LHCN-M2 (cell line): ENCODE data around the gene NT5DC3. TPM values are rescaled to one million over a fixed set of nuclear protein-coding genes. Genes with fewer than 3 reads are reported as not detected.
A peak's percentile ranks its signal among the peaks of the same experiment; 100 is the strongest.
"Not testable (repeated sequence)": the region's sequence is repeated elsewhere in the genome, so short reads cannot be mapped to it uniquely, and the experiment has no call there.

Experiments
- DNase-seq: peaks from one replicate; pipeline ENCODE4 v3.0.0-alpha.2; 2012; ENCODE audit warnings: low read depth
- total RNA-seq: library from RNA; depleted of rRNA; stranded (reverse); fragments of >200 nt; gene quantifications from 2 replicates; pipeline ENCODE4 v1.2.3, GENCODE V29; 2014

Gene NT5DC3
- total RNA-seq, 1 experiment from 2014 or later, result 15.6 TPM

DNA sequence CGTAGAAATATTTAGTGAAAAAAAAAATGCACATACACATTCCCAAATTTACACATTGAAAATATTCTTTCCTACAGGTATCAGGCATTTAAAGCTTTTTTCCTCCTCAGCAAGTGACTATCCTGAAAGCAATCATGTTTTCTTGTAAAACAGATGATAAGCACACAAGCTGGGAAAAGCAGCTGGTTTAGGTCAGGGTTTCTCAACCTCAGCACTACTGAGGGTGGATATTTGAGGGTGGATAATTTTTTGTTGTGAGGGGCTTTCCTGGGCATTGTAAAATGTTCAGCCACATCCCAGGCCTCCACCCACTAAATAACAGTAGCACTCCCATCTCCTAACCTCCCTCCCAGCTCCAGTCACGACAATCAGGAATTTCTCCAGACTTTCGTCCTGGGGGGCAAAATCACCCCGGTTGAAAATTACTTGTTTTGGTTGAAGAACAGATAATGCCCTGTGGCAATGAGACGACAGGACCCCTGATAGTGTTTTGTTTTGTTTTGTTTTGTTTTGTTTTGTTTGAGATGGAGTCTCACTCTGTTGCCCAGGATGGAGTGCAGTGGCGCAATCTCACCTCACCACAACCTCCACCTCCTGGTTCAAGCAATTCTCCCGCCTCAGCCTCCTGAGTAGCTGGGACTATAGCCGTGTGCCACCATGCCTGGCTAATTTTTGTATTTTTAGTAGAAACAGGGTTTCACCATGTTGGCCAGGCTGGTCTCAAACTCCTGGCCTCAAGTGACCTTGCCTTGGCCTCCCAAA lies 15.0 kb upstream of the NT5DC3 start:
- DNase-seq, result peak; percentile 67

DNA sequence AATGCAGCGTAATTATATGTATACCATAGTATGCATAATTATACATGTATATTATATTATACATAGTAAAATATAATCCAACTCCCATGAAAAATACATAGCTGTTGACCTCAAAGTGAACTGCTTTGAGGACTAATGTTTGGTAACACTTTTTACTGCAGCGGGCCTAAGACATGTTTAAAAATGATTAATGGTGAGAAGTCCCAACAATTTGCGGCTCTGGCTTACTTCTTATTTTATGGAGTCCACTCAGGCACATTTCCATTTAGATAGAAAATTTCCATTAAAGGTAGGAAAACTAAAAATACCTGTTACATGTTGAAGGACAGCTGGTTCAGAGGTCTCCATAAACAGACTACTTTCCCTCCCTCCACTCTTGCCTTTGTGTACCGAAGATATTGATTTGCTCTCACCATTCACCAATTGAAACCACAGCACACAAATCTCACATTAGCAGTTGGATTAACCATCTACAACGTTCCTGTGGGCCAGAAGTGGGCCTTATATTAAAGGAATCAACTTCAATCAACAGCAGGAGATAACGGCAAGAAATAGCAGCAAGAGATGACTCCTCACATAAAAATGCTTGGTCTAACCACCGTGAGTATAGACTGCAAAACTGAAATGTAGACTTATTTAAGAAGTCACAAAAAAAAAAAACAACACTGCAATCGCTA lies 14.1 kb upstream of the NT5DC3 start:
- DNase-seq, result peak; percentile 85

DNA sequence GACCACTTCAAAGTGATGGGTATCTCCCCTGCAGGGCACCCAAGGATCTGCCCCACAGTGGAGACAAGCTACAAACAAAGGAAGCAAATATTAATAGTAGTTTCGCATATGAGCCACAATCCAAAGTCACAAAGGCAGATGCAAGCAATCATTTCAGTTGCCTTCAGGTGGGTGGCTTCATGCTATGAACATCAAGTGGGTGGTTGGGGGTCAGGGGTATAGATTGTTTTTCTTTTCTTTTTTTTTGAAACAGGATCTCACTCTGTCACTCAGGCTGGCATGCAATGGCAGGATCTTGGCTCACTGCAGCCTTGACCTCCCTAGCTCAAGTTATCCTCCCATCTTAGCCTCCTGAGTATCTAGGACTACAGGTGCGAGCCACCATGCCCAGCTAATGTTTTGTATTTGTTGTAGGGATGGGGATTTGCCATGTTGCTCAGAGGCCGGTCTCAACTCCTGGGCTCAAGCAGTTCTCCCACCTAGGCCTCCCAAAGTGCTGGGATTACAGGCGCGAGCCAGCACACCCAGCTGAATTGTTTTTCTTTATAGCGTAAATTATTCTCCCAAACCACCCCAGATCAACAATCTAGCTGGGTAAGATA lies 13.4 kb upstream of the NT5DC3 start:
- DNase-seq, result no peak

DNA sequence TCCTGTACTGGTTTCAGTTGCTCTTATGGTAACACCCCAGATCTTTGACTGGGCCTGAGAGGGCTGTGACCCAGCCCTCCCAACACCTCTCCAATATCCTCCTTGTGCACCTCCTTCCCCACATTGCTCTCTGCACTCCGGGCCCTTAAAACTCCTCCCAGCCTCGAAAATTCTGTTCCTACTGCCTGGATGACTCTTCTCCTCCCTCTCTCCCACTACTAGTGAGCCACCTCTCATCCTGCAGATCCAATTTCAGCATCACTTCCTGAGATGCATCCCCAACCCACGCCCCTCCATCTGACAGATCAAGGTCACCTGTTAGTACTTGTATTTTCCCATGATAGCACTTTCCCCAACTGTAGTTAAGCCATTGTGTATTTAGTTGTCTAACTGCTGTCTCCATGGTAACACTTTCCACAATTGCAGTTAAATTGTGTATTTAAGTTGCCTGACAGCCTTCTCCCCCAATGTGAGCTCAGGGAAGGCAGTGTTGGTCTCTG lies 11.5 kb upstream of the NT5DC3 start:
- DNase-seq, result peak; percentile 90

DNA sequence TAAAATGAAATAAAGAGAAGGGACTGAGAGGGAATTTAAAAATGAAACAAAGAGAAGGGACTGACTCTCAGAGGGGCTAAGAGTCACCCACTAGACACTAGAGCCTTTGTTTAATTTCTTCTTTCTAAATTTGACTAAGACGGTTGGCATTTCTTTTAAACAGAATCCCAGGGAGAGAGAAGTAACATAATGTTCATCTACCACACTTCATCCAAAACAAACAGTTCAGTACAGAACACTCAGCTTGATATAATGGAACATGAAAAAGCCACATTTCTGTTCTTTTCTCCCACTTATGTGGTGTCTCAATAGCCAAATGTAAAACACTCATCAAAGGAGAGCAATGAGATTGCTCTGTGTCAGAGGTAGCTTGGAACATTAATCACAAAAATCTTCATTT lies 10.1 kb upstream of the NT5DC3 start:
- DNase-seq, result peak; percentile 81

DNA sequence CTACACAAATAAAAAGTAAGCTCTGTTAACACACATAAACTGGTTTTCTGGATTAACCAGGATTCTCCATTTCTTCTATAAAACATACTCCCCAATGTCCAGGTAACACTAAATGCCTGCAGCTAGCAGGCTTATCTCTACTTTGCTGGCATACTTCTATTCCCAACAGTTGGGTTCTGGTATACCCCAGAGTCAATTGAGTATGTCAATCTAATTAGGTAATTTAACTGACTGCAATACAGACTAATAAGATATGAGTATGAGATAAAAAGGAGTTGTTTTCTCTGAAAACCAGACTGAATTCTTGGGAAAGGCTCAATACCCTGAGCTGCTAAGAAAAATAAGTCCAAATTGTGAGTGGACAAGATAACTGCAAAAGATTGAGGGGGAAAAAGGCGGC lies 9.4 kb upstream of the NT5DC3 start:
- no peak for DNase-seq

DNA sequence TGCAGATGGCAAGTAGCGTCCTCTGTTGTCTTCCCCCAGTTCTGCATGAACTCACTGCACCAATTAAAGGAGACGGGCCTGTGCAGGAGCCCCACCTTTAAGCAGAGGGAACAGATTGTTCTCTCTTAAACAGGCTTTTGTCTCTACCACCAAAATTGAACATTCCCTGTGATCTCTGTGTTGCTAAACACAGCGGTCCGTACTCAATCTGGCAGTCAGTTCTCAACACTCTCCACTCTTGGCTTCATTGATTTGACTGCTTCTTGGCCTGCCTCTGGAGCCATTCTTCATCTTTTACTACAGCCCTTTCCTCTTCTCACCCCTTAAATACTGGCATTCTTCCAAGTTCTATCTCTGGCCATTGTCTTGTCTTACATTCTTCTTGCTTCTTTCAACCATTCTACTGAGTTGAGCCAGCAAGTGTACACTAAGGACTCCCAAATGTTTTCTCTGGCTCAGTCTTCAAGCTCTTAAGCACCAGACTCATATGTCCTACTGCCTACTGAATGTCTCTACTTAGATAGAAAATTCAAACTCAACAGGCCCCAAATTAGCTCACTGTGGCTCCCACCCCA lies 8.0 kb upstream of the NT5DC3 start:
- DNase-seq, result no peak

DNA sequence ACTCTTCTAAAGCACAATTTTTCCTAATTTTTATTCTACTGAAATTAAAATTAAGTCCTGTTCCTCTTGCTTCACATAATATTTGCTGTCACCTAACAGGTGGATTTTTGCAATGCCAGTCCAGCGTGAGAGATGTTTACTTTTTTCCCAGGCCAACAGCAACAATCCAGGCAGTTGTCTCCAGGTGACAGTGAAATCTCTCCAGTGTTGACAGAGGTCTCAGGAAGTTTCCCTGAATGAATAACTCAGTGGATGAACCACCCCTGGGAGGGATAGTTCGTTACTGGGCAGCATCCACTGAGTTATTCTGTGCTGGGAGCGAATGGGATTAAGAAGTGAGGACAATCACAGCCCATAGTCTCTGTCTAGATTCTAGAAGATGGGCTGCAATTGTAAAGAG lies 7.1 kb upstream of the NT5DC3 start:
- no peak for DNase-seq

DNA sequence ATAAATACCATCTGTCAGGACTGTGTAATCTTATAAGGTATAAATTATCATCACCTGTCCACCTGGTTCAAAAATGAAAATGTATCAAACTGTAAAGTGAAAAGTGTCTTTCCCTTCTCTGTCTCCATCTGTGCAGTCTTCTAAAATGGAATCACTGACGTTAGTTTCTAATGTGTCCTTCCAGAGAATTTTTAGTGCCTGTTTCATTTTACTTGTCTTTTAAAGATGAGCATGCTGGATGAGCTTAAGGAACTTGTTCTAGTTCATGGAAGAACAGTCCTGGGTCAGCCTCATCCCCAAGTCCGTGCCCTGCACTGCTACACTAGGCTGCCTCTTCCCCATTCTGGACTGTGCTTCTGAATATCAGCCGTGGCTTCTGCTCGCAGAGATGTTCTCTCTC lies 5.4 kb upstream of the NT5DC3 start:
- DNase-seq, result no peak

DNA sequence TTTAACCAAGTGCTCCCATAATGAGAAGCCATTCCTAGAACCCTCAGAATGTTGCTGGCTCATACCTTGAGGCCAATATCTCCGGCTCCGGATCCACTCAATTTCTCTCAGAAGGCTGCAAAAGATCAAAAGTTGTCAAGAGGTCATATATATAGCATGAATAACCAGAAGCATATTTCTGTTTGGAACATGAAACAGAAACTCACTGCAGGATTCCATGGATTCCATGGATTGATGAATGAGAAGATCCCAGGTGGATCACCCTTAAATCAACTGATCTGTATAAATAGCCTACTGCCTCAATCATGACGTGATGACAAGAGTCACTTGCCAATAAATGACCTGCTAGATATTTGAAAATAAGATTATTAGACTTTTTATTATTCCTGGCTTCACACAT lies 3.3 kb upstream of the NT5DC3 start:
- no peak for DNase-seq

DNA sequence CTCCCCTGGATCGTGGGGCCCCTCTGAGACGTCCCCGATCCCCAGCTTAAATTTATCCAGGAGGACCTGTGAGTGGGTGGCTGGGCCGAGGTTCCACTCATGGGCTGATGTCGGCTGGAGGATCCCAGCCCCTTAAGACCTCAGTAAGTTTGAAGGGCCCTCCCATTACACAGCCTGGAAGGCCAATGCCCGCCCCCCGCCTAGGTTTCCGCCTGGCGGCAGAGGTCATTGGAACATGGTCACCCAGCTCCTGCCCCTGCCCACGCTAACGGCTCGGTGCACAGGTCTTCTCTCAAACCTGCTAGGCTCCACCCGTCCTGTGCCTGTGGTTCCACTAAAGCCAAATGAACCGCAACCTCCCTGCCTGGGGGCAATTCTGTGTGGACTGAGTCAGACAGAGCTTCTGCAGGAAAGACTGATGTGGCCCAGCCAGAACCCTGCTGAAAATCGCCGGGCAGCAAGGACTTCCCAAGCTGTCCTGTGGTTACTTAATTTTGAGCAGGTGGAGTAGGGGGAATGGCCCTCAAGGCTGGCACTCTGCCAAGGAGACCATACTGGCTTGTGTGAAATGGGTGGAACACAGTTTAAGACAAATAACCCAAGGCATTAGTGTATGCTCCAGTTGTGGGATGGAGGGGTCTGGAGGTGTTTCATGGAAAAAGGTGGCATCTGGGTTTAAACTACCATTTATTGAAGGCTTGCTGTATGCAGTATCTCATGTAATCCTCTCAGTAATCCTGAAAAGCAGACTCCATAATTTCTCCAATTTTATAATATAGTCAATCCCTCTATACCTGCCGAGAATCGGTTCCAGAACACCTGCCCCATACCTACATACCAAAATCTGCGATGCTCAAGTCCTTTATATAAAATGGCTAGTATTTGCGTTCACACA lies 903 bp upstream of the NT5DC3 start:
- DNase-seq, result peak; percentile 93

DNA sequence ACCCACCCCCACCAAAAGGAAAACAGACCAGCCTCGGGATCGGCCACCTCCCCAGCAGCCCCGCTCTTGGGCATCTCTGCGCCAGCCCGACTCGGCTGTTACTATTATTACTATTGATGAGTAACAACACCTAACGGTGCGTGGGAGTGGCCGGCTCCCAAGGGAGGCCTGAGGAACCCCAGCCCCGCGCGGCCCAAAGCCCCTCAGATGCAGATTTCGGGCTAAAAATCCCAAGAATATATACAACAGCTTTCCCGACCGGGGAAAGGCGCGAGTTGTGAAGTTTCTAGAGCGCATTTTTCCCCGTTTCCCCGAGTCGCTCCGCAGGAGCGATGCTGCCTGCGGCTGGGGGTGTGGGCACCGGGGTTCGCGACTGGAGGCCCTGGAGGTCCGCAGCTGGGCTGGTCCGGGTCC lies 565 bp downstream of the NT5DC3 start:
- DNase-seq, result peak; percentile 39

DNA sequence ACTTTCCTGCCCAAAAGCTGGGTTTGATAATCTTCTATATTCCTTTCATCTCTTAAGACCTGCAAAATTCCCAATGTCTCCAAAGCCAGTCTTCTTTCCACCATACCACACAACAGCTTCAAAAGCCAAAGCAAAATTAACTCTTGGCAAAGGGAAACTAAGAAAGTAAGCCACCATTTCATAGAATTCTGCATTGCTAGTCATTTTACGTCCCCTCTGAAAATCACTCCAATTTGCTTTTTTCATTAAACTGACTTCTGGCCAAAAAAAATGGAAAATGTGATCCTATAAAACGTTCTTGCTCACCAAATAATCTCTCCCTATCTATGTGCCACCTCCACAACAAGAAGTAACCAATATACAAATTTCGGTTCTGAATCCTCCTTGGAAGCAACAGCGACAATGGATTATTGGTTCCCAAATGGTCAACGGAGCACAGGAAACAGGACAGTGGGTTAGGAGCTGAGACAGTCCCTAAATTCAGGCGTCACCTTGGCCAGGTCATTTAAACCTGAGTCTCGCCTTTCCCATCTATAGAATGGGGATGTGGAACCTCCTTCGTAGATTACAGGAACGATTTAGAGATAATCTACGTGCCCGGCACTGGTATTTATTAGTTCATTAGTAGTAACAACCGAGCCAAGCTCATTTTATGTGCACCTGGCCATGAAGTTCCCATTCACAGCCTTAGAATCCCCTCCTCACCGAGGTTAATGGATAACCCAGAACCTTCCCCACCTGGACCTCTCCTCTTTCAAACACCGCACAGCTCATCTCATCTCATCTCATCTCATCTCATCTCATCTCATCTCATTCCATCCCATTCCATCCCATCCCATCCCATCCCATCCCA lies 1.2 kb downstream of the NT5DC3 start:
- DNase-seq, result no peak

DNA sequence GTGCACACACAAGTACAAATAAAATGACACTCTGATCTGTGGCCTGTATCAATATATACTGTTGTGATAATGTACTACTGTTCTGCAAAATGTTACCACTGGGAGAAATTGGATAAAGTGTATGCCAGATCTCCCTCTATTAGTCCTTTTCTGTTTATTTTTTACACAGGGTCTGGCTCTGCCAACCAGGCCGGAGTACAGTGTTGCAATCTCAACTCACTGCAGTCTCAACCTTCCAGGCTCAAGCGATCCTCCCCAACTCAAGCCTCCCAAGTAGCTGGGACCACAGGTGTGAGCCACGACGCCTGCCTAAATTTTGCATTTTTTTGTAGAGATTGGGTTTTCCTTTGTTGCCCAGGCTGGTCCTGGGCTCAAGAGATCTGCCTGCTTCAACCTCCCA lies 1.9 kb downstream of the NT5DC3 start:
- no peak for DNase-seq

DNA sequence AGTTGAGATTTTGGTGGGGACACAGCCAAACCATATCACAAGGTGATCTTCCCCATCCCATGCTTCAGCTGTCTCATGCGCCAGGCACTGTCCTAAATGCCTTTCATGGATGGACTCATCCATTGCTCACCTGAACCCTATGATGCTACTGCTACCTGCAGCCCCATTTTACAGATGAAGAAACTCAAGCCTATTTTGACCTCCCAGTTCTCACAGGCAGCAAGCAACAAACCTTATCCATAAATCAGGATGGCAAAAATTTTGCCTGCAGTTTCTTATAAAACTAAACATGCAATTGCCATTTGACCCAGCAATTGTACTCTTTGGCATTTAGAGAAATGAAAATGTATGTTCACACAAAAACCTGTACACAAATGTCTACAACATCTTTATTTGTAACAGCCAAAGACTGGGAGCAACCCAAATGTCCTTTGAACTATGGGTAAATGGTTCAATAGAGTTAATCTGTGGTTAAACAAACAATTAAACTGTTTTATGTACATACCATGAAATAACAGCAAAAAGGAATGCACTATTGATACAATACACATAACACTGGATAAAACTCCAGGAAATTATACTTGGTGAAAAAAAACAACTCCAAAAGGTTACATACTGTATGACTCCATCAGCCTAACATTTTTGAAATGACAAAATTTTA lies 2.6 kb downstream of the NT5DC3 start:
- DNase-seq, result no peak

DNA sequence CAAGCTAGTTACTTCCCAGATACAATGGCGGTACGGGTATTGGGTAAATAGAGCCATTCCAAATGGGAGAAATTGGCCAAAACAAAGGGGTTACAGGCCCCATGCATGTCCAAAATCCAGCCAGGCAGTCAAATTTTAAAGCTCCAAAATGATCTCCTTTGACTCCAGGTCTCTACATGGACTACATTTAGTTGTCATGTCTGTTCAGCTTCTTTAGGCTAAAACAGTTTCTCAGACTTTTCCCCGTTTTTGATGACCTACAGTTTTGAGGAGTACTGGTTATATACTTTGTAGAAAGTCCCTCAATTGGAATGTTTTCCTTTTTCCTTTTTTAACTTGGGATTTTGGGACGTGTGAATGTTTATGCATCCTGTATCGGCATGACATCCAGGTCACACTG lies 4.7 kb downstream of the NT5DC3 start:
- no peak for DNase-seq

DNA sequence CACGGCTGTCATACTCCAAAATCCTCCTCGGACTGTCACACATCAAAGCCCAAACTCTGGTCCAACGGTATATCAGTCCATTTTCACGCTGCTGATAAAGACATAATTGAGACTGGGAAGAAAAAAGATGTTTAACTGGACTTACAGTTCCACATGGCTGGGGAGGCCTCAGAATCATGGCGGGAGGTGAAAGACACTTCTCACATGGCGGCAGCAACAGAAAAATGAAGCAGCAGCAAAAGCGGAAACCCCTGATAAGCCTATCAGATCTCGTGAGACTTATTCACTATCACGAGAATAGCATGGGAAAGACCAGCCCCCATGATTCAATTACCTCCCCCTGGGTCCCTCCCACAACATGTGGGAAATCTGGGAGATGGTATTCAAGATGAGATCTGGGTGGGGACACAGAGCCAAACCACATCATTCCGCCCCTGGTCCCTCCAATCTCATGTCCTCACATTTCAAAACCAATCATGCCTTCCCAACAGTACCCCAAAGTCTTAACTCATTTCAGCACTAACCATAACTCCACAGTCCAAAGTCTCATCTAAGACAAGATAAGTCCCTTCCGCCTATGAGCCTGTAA lies 5.2 kb downstream of the NT5DC3 start:
- not testable (repeated sequence) for DNase-seq

DNA sequence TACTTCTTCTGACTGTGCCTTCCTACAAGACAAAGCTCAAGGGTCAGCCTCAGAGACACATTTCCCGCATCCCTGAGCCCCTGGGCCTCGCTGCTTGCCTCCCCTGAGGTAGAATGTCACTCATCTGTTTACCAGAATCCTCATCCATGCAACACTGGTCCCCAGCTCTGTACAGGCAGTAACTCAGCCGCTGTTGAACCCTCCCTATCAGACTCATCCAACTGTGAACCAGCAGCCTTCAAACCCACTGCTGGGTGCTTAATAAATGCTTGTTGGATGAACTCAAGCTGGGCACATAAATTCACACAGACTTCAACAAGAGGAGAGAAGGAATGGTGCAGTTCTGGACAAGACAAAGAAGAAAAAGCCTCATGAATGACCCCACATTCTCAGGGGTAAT lies 6.1 kb downstream of the NT5DC3 start:
- no peak for DNase-seq

DNA sequence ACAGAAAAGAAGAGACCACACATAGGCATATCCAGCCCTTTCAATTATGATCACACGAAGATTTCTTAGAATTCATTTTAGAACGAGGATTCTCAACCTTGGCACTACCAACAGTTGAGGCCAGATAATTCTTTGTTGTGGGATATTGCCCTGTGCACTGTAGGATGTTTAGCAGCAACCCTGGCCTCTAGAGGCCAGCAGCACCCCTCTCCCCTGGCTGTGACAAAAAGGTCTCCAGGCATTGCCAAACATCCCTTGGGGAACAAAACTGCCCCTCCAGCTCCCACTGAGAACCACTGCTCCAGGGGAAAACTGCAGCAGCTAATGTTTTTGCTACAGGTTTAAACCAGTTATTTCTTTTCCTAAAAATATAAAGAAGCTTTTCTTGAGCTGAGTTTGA lies 7.1 kb downstream of the NT5DC3 start:
- DNase-seq, result no peak
